GM23338 (cell line): Measurements from ENCODE around the gene CCDC157. TPM values are rescaled to one million over a fixed set of nuclear protein-coding genes. Genes with fewer than 3 reads are reported as not detected.

Experiments used
- ATAC-seq: fragments of 200-7000 bp; cut with Tn5 transposase; 3 replicates; pipeline ENCODE4 v1.9.1; 2020
- DNase-seq: peaks from one replicate; pipeline ENCODE4 v3.0.0-alpha.2; 2015; ENCODE audit warnings: low spot score
- H2AFZ ChIP-seq: fragments of 200-600 bp; sonication (generic); 2 replicates; pipeline ENCODE4 v1.8.0; 2016; ENCODE audit warnings: antibody characterized with exemption, mild to moderate bottlenecking, moderate library complexity
- H3F3A ChIP-seq: fragments of 200-600 bp; sonication (generic); replicated peaks from 2 replicates; pipeline ENCODE4 v1.8.0; 2017; ENCODE audit warnings: antibody characterized with exemption, mixed run types, low read depth
- H3K27ac ChIP-seq: fragments of 200-600 bp; sonication (generic); 2 replicates; pipeline ENCODE4 v1.6.1; 2016; ENCODE audit warnings: low read depth
- H3K27me3 ChIP-seq: fragments of 200-600 bp; sonication (generic); 2 replicates; pipeline ENCODE4 v1.8.0; 2016; ENCODE audit warnings: mild to moderate bottlenecking, mixed run types, moderate library complexity; ENCODE audit not compliant: insufficient read depth
- H3K36me3 ChIP-seq: fragments of 200-600 bp; sonication (generic); 2 replicates; pipeline ENCODE4 v1.8.0; 2016; ENCODE audit warnings: mild to moderate bottlenecking; ENCODE audit not compliant: insufficient read depth
- H3K4me1 ChIP-seq: fragments of 200-600 bp; sonication (generic); 2 replicates; pipeline ENCODE4 v1.8.0; 2016; ENCODE audit warnings: mild to moderate bottlenecking, moderate library complexity; ENCODE audit not compliant: insufficient read depth
- H3K4me2 ChIP-seq: fragments of 200-600 bp; sonication (generic); 2 replicates; pipeline ENCODE4 v1.7.1; 2017; ENCODE audit warnings: mixed run types
- H3K4me3 ChIP-seq: fragments of 200-600 bp; sonication (generic); 2 replicates; pipeline ENCODE4 v1.6.1; 2016; ENCODE audit warnings: mixed run types
- H3K79me2 ChIP-seq: fragments of 200-600 bp; sonication (generic); replicated peaks from 2 replicates; pipeline ENCODE4 v1.8.0; 2017; ENCODE audit warnings: mild to moderate bottlenecking; ENCODE audit not compliant: insufficient read depth
- H3K9me2 ChIP-seq: fragments of 200-600 bp; sonication (generic); 2 replicates; pipeline ENCODE4 v1.8.0; 2017; ENCODE audit not compliant: insufficient read depth
- H4K20me1 ChIP-seq: fragments of 200-600 bp; sonication (generic); replicated peaks from 2 replicates; pipeline ENCODE4 v1.8.0; 2017; ENCODE audit warnings: mild to moderate bottlenecking; ENCODE audit not compliant: insufficient read depth
- H3K27ac Mint-ChIP-seq: 2 replicates; pipeline ENCODE4 v1.8.0; 2020; ENCODE audit warnings: inconsistent platforms, mild to moderate bottlenecking, moderate library complexity, mixed read lengths
- H3K27me3 Mint-ChIP-seq: 3 replicates; pipeline ENCODE4 v1.8.0; 2022; ENCODE audit warnings: low read depth, mild to moderate bottlenecking, moderate library complexity, mixed read lengths, inconsistent platforms; ENCODE audit not compliant: insufficient read depth, poor library complexity
- H3K36me3 Mint-ChIP-seq: 3 replicates; pipeline ENCODE4 v1.8.0; 2021; ENCODE audit warnings: low read depth, mild to moderate bottlenecking, inconsistent platforms, moderate library complexity, mixed read lengths
- H3K4me1 Mint-ChIP-seq: 3 replicates; pipeline ENCODE4 v1.8.0; 2020; ENCODE audit warnings: mild to moderate bottlenecking, inconsistent platforms, mixed read lengths
- H3K4me3 Mint-ChIP-seq: 3 replicates; pipeline ENCODE4 v1.8.0; 2021; ENCODE audit warnings: moderate library complexity, mild to moderate bottlenecking, inconsistent platforms, mixed read lengths
- H3K9me3 Mint-ChIP-seq: 3 replicates; pipeline ENCODE4 v1.8.0; 2020; ENCODE audit warnings: moderate library complexity, mild to moderate bottlenecking, inconsistent platforms, mixed read lengths
- CREB1 ChIP-seq: fragments of 250-450 bp; sonication (Bioruptor Pico); IDR thresholded peaks from 2 replicates; pipeline ENCODE4 v1.5.0; 2020; ENCODE audit warnings: low read depth, mild to moderate bottlenecking, moderate library complexity
- EZH2 ChIP-seq: fragments of 200-600 bp; sonication (generic); IDR thresholded peaks from one replicate; pipeline ENCODE4 v1.8.0; 2017; ENCODE audit warnings: antibody characterized with exemption, mild to moderate bottlenecking, low read depth; ENCODE audit not compliant: unreplicated experiment
- EZH2phosphoT487 ChIP-seq: fragments of 200-600 bp; sonication (generic); IDR thresholded peaks from one replicate; pipeline ENCODE4 v1.8.1; 2018; ENCODE audit warnings: antibody characterized with exemption; ENCODE audit not compliant: unreplicated experiment
- NANOG ChIP-seq: IDR thresholded peaks from 2 replicates; pipeline ENCODE4 v1.6.1; 2016; ENCODE audit warnings: antibody characterized with exemption, borderline replicate concordance
- POLR2AphosphoS5 ChIP-seq: IDR thresholded peaks from 2 replicates; pipeline ENCODE4 v1.6.1; 2016; ENCODE audit warnings: antibody characterized with exemption, low read depth
- STAT1 ChIP-seq: IDR thresholded peaks from one replicate; pipeline ENCODE4 v1.6.1; 2016; ENCODE audit warnings: antibody characterized with exemption; ENCODE audit not compliant: unreplicated experiment
- ZNF114 ChIP-seq: fragments of 250-450 bp; sonication (Bioruptor Pico); IDR thresholded peaks from 2 replicates; pipeline ENCODE4 v1.5.0; 2020; ENCODE audit warnings: mild to moderate bottlenecking, moderate library complexity
- polyA plus RNA-seq: library from polyadenylated mRNA; unstranded; fragments of >200 nt; fragmentation: Nextera tagmentation; extraction: Ambion mirVana; gene quantifications from 2 replicates; pipeline ENCODE4 v1.2.1, GENCODE V29; 2016
- total RNA-seq: library from RNA; depleted of rRNA; stranded (reverse); fragments of >200 nt; shearing (Covaris generic); gene quantifications from 2 replicates; pipeline ENCODE4 v1.2.3, GENCODE V29; 2014
- TF ChIP-seq, protein P1 (sequence below): IDR thresholded peaks from 2 replicates; pipeline ENCODE4 v1.6.1; 2016; ENCODE audit warnings: antibody characterized with exemption
- TF ChIP-seq, protein P2 (sequence below), 2 experiments: fragments of 200-600 bp in 1 of 2; sonication (generic) in 1 of 2; conservative IDR thresholded peaks; 2 replicates each; pipeline versions ENCODE4 v1.5.1 to v1.6.1; 2016 to 2017; ENCODE audit warnings: antibody characterized with exemption in 2 of 2, low read depth in 2 of 2, mild to moderate bottlenecking in 2 of 2, moderate library complexity in 1 of 2
- TF ChIP-seq, protein P3 (sequence below): IDR thresholded peaks from one replicate; pipeline ENCODE4 v1.6.1; 2018; ENCODE audit warnings: antibody characterized with exemption; ENCODE audit not compliant: unreplicated experiment

Gene CCDC157
- total and polyA plus RNA-seq, 2 experiments from 2014 or later: 3.8 to 7.9 TPM

DNA sequence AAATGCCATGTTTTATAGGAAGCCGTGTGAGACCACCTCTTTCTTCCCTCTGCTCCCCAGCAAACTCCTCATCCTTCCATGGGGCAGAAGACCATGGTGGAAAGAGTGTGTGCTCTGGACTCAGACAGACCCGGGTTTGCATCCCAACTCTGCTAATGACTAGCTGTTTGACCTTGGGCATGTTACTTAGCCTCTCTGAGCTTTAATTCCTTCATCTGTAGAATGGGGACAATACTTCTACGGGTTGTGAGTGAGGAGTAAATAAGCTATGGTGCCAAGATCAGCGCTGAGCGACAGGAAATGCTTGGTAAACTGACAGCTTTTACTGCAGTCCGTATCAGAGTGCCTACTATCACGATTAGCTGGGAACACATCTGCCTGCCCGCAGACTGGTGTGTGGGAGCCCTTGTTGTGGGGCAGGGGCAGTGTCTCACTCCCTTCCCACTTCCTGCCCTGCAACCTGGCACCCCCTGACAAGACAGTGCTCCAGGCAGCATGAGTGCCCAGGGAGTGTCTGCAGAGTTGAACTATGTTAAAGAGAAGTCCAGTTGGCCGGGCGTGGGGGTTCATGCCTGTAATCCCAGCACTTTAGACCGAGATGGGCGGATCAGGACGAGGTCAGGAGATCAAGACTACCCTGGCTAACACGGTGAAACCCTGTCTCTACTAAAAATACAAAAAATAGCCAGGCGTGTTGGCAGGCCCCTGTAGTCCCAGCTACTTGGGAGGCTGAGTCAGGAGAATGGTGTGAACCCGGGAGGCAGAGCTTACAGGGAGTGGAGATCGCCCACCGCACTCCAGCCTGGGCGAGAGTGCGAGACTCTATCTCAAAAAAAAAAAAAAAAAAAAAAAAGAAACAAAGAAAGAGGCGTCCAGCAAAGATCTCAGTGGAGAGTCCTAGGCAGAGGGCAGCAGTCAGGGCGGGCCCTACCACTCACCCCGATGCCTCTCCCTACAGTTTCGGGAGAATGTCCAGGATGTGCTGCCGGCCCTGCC lies 42.2 kb downstream of the CCDC157 start:
- no peak overlapping the region for H3K27ac ChIP-seq
- no peak overlapping the region for H3K4me2 ChIP-seq
- no peaks in the 10 kb centered on the region; the same call in 1 of the 3 replicates for H3K36me3 Mint-ChIP-seq
- H3F3A ChIP-seq: peaks cover 4% of the 10 kb centered on the region; the same call in 1 of the 2 replicates
- no peak for ATAC-seq
- no peak overlapping the region for H3K4me3 ChIP-seq
- H2AFZ ChIP-seq: no peak overlapping the region
- no peaks in the 10 kb centered on the region for H3K9me2 ChIP-seq
- no peak overlapping the region for H3K27ac Mint-ChIP-seq
- peaks cover 36% of the 10 kb centered on the region for H3K27me3 Mint-ChIP-seq
- H3K4me1 ChIP-seq: peaks cover 17% of the 10 kb centered on the region
- TF ChIP-seq NANOG (no peak), ZNF114 (CRISPR knock-in tag) (no peak), EZH2 (no peak), POLR2AphosphoS5 (no peak), STAT1 (no peak), CREB1 (no peak), EZH2phosphoT487 (no peak)
- TF ChIP-seq, protein P1, sequence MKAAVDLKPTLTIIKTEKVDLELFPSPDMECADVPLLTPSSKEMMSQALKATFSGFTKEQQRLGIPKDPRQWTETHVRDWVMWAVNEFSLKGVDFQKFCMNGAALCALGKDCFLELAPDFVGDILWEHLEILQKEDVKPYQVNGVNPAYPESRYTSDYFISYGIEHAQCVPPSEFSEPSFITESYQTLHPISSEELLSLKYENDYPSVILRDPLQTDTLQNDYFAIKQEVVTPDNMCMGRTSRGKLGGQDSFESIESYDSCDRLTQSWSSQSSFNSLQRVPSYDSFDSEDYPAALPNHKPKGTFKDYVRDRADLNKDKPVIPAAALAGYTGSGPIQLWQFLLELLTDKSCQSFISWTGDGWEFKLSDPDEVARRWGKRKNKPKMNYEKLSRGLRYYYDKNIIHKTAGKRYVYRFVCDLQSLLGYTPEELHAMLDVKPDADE: no peak
- TF ChIP-seq, protein P2, sequence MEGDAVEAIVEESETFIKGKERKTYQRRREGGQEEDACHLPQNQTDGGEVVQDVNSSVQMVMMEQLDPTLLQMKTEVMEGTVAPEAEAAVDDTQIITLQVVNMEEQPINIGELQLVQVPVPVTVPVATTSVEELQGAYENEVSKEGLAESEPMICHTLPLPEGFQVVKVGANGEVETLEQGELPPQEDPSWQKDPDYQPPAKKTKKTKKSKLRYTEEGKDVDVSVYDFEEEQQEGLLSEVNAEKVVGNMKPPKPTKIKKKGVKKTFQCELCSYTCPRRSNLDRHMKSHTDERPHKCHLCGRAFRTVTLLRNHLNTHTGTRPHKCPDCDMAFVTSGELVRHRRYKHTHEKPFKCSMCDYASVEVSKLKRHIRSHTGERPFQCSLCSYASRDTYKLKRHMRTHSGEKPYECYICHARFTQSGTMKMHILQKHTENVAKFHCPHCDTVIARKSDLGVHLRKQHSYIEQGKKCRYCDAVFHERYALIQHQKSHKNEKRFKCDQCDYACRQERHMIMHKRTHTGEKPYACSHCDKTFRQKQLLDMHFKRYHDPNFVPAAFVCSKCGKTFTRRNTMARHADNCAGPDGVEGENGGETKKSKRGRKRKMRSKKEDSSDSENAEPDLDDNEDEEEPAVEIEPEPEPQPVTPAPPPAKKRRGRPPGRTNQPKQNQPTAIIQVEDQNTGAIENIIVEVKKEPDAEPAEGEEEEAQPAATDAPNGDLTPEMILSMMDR (conservative IDR thresholded peaks at IDR 0.05; ENCODE audit: low read depth in 2 of 2): no peak
- TF ChIP-seq, protein P3, sequence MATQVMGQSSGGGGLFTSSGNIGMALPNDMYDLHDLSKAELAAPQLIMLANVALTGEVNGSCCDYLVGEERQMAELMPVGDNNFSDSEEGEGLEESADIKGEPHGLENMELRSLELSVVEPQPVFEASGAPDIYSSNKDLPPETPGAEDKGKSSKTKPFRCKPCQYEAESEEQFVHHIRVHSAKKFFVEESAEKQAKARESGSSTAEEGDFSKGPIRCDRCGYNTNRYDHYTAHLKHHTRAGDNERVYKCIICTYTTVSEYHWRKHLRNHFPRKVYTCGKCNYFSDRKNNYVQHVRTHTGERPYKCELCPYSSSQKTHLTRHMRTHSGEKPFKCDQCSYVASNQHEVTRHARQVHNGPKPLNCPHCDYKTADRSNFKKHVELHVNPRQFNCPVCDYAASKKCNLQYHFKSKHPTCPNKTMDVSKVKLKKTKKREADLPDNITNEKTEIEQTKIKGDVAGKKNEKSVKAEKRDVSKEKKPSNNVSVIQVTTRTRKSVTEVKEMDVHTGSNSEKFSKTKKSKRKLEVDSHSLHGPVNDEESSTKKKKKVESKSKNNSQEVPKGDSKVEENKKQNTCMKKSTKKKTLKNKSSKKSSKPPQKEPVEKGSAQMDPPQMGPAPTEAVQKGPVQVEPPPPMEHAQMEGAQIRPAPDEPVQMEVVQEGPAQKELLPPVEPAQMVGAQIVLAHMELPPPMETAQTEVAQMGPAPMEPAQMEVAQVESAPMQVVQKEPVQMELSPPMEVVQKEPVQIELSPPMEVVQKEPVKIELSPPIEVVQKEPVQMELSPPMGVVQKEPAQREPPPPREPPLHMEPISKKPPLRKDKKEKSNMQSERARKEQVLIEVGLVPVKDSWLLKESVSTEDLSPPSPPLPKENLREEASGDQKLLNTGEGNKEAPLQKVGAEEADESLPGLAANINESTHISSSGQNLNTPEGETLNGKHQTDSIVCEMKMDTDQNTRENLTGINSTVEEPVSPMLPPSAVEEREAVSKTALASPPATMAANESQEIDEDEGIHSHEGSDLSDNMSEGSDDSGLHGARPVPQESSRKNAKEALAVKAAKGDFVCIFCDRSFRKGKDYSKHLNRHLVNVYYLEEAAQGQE: no peak
- H3K27me3 ChIP-seq: peaks cover 34% of the 10 kb centered on the region
- H3K79me2 ChIP-seq: no peaks in the 10 kb centered on the region
- no peak overlapping the region for H3K4me3 Mint-ChIP-seq
- DNase-seq: no peak
- H3K36me3 ChIP-seq: no peaks in the 10 kb centered on the region
- peaks cover 24% of the 10 kb centered on the region for H3K4me1 Mint-ChIP-seq
- no peaks in the 10 kb centered on the region for H3K9me3 Mint-ChIP-seq
- no peaks in the 10 kb centered on the region for H4K20me1 ChIP-seq
